Thoracic aorta (tissue), 2 donors: Measurements from ENCODE around the gene IGSF6. TPM values are rescaled to one million over a fixed set of nuclear protein-coding genes. Genes with fewer than 3 reads are reported as not detected.
A peak's percentile ranks its signal among the peaks of the same experiment; 100 is the strongest.
"Not testable (repeated sequence)": the region's sequence is repeated elsewhere in the genome, so short reads cannot be mapped to it uniquely, and the experiment has no call there.

Source experiments
- ATAC-seq: fragments of 150-250 bp; one replicate; pipeline ENCODE4 v1.8.0; 2017; ENCODE audit warnings: low read depth; ENCODE audit not compliant: insufficient number of reproducible peaks, low FRiP score
- DNase-seq: peaks from one replicate; pipeline ENCODE4 v3.0.0-alpha.2; 2020; ENCODE audit warnings: low spot score
- H3K27ac ChIP-seq, 2 donors: fragments of 200-600 bp; sonication (generic); 1 replicate in 1 of 2; 2 replicates in 1 of 2; pipeline ENCODE4 v1.5.1; 2016; ENCODE audit warnings: mild to moderate bottlenecking in 2 of 2, moderate library complexity in 2 of 2
- H3K27me3 ChIP-seq: fragments of 200-600 bp; sonication (generic); replicated peaks from 2 replicates; pipeline ENCODE4 v1.6.0; 2016; ENCODE audit warnings: mild to moderate bottlenecking; ENCODE audit not compliant: insufficient read depth
- H3K36me3 ChIP-seq: fragments of 200-600 bp; sonication (generic); one replicate; pipeline ENCODE4 v1.5.1; 2016
- H3K4me1 ChIP-seq, 2 donors: fragments of 200-600 bp; sonication (generic); 1 replicate in 1 of 2; 2 replicates in 1 of 2; pipeline versions ENCODE4 v1.5.1 to v1.6.0; 2016; ENCODE audit warnings: low read depth in 2 of 2, mild to moderate bottlenecking in 1 of 2; ENCODE audit not compliant: control insufficient read depth in 1 of 2
- H3K4me3 ChIP-seq: fragments of 200-600 bp; sonication (generic); 2 replicates; pipeline ENCODE4 v1.5.1; 2016; ENCODE audit warnings: mild to moderate bottlenecking
- H3K9me3 ChIP-seq: fragments of 200-600 bp; sonication (generic); 2 replicates; pipeline ENCODE4 v1.5.1; 2016
- total RNA-seq, 2 donors: library from RNA; depleted of rRNA; stranded (reverse); fragments of >200 nt; gene quantifications; one replicate each; pipeline versions ENCODE4 v1.1.0 to v1.2.3, GENCODE V29; 2016
- TF ChIP-seq, protein P1 (sequence below): fragments of 200-600 bp; sonication (generic); IDR thresholded peaks from one replicate; pipeline ENCODE4 v1.5.1; 2019; ENCODE audit warnings: antibody characterized with exemption

Gene IGSF6, protein sequence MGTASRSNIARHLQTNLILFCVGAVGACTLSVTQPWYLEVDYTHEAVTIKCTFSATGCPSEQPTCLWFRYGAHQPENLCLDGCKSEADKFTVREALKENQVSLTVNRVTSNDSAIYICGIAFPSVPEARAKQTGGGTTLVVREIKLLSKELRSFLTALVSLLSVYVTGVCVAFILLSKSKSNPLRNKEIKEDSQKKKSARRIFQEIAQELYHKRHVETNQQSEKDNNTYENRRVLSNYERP
- total RNA-seq, result 1 to 10 TPM; 4.2 to 4.3 TPM

DNA sequence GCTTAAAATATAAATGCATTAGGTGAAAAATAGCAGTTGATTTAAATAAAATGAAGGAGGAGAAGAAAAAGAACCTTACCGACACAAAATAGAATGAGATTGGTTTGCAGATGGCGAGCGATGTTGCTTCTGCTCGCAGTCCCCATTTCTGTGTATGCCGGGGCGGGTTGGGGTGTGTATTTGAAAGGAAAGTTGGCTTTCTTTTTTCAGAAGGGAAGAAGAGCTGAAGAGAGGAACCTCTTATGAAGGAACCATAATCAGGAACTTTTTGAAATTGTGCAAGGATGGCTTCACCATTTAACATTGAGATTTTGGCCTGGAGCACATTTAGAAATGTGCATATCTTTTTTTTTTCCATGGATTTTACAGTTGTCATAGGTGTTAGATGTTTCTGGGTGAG, at the start of gene IGSF6:
Gene IGSF6, minus strand, starts transcription at position 156 of the 400 bp plus-strand sequence. Its CDS starts 10 bp downstream, at position 146.
- TF ChIP-seq, protein P1, sequence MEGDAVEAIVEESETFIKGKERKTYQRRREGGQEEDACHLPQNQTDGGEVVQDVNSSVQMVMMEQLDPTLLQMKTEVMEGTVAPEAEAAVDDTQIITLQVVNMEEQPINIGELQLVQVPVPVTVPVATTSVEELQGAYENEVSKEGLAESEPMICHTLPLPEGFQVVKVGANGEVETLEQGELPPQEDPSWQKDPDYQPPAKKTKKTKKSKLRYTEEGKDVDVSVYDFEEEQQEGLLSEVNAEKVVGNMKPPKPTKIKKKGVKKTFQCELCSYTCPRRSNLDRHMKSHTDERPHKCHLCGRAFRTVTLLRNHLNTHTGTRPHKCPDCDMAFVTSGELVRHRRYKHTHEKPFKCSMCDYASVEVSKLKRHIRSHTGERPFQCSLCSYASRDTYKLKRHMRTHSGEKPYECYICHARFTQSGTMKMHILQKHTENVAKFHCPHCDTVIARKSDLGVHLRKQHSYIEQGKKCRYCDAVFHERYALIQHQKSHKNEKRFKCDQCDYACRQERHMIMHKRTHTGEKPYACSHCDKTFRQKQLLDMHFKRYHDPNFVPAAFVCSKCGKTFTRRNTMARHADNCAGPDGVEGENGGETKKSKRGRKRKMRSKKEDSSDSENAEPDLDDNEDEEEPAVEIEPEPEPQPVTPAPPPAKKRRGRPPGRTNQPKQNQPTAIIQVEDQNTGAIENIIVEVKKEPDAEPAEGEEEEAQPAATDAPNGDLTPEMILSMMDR, result no peak
- Histone ChIP-seq H3K27me3 (no peaks in the 10 kb centered on the region), H3K9me3 (no peaks in the 10 kb centered on the region), H3K4me3 (peak within 1 kb of the TSS; percentile 36), H3K4me1 (no peaks in the 10 kb centered on the region), H3K27ac (no peak within 1 kb of the TSS), H3K36me3 (no peaks in the 10 kb centered on the region)
- DNase-seq, result no peak
- no peak for ATAC-seq

DNA sequence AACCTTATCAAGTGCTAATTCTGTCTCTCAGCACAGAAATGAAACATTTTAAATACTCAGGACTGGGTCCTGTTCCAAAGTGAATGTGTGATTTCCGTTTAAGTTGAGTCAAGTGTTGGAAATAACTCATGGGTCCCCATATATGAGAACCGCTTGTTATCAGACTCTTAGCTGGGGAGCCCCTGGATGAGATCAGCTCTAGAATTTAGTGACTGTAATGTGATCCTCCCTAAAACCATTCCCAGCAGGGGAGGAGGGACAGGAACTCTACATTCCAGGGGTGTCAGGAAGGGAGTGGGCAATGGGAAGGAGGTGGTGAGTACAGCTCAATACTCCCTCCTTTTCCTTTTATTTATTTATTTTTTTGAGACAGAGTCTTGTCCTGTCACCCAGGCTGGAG, 48.9 kb upstream of the IGSF6 start:
- ATAC-seq (no peak), DNase-seq (no peak)
- H3K36me3 ChIP-seq, result no peaks in the 10 kb centered on the region
- TF ChIP-seq, protein P1, result no peak
- no peak overlapping the region for H3K27ac ChIP-seq
- no peaks in the 10 kb centered on the region for H3K9me3 ChIP-seq
- H3K4me3 ChIP-seq, result no peak overlapping the region
- no peaks in the 10 kb centered on the region for H3K27me3 ChIP-seq
- no peaks in the 10 kb centered on the region for H3K4me1 ChIP-seq

DNA sequence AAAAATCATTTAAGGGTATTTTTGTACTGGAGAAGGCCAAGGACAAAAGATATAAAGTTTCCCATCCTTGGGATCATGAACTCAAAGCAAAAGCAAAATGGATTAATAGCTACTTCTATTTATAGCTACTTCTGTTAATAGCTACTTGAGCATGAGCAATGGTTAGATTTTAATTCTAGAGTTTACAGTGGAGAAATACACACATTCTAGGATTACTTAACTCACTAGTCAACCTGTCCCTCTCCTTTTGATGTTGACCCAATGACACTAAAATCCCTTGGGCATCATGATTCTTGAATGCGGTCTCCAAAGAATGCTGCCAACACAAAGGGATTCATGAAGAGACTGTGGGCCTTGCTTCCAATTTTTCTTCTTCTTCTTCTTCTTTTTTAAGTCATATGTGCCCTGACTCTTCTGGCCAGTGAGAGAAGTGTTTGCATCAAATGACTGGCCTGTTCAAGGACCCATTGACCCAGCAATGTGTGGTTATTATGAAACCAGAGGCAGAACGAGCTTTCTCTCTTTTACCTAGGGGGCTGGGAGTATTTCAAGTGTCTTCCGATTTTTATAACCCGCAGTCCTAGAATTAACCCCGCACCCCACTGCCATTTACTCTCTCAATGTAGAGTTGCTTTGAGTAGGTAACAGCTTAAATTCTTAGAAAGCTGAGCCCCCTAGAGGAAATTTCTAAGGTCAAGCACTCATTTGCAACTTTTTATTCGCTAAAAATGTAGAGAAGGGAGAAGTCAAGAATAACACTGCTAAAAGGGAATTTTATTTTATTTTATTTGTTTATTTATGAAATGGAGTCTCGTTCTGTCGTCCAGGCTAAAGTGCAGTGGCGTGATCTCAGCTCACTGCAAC, 46.0 kb upstream of the IGSF6 start:
- no peaks in the 10 kb centered on the region for H3K36me3 ChIP-seq
- no peaks in the 10 kb centered on the region for H3K9me3 ChIP-seq
- H3K27ac ChIP-seq, result no peak overlapping the region
- no peaks in the 10 kb centered on the region for H3K27me3 ChIP-seq
- no peaks in the 10 kb centered on the region for H3K4me1 ChIP-seq
- no peak for DNase-seq
- no peak for ATAC-seq
- no peak overlapping the region for H3K4me3 ChIP-seq
- TF ChIP-seq, protein P1, result no peak

DNA sequence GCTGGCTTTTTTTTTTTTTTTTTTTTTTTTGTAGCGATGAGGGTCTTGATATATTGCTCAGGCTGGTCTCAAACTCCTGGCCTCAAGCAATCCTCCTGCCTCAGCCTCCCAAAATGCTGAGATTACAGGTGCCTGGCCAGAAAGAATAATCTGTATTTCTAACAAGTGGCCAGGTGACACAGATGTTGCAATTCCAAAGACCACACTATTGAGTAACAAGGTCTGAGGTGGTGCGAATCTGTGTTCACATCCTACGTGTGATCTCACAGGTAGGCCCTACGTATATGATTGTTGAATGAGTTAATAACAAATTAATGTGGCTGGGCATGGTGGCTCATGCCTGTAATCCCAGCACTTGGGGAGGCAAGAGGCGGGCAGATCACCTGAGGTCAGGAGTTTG, 44.6 kb upstream of the IGSF6 start:
- TF ChIP-seq, protein P1, result no peak
- no peak for DNase-seq
- no peaks in the 10 kb centered on the region for H3K36me3 ChIP-seq
- no peaks in the 10 kb centered on the region for H3K9me3 ChIP-seq
- H3K27me3 ChIP-seq, result no peaks in the 10 kb centered on the region
- no peak overlapping the region for H3K27ac ChIP-seq
- ATAC-seq, result no peak
- H3K4me3 ChIP-seq, result no peak overlapping the region
- H3K4me1 ChIP-seq, result no peaks in the 10 kb centered on the region

DNA sequence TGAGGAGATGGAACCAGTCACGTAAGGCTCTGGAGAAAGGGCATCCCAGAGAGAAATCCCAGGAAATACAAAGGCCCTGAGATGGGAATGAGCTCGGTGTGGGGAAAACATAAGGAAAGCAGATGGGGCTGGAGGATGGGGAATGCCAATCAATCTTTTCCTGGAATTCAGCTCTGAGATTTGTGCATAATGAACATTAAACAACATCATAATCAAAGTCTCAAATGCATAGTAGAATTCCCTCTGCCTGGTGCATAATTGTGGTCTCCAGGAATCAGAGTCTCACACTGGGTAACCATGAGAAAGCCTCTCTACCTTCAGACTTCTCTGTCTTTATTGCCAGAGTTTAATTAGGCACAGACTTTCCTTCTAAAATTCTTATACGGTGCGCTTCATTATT, 42.2 kb upstream of the IGSF6 start:
- ATAC-seq (no peak), DNase-seq (no peak)
- no peaks in the 10 kb centered on the region for H3K27me3 ChIP-seq
- H3K4me3 ChIP-seq, result no peak overlapping the region
- H3K27ac ChIP-seq, result no peak overlapping the region
- H3K36me3 ChIP-seq, result no peaks in the 10 kb centered on the region
- no peaks in the 10 kb centered on the region for H3K9me3 ChIP-seq
- TF ChIP-seq, protein P1, result no peak
- H3K4me1 ChIP-seq, result no peaks in the 10 kb centered on the region

DNA sequence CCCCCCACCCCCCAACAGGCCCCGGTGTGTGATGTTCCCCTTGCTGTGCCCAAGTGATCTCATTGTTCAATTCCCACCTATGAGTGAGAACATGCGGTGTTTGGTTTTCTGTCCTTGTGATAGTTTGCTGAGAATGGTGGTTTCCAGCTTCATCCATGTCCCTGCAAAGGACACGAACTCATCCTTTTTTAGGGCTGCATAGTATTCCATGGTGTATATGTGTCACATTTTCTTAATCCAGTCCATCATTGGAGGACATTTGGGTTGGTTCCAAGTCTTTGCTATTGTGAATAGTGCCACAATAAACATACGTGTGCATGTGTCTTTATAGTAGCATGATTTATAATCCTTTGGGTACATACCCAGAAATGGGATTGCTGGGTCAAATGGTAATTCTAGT, 38.6 kb upstream of the IGSF6 start:
- H3K27ac ChIP-seq, DNase-seq, ATAC-seq, H3K4me1 ChIP-seq, H3K27me3 ChIP-seq, H3K36me3 ChIP-seq, H3K9me3 ChIP-seq, H3K4me3 ChIP-seq: not testable (repeated sequence)
